ENCODE measurements around the gene TMEM259.
A peak's percentile ranks its signal among the peaks of the same experiment; 100 is the strongest.

DNA sequence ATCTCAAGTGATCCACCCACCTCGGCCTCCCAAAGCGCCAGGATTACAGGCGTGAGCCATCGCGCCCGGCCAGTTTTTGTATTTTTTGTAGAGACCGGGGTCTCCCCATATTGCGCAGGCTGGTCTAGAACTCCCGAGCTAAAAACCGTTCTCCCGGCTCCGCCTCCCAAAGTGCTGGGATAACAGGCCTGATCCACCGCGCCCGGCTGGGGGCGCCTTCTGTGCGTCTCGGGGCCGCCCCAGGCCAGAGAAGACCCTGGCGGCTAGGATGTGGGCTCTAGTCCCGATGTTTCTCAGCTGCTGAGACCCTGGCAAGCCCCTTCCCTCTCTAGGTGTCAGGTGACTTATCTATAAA, 49.6 kb upstream of the TMEM259 start:
- no peak for TF ChIP-seq POLR2A (IDR thresholded peaks at IDR 0.05; ENCODE audit: low read depth, low read length)
- TF ChIP-seq, protein P1, sequence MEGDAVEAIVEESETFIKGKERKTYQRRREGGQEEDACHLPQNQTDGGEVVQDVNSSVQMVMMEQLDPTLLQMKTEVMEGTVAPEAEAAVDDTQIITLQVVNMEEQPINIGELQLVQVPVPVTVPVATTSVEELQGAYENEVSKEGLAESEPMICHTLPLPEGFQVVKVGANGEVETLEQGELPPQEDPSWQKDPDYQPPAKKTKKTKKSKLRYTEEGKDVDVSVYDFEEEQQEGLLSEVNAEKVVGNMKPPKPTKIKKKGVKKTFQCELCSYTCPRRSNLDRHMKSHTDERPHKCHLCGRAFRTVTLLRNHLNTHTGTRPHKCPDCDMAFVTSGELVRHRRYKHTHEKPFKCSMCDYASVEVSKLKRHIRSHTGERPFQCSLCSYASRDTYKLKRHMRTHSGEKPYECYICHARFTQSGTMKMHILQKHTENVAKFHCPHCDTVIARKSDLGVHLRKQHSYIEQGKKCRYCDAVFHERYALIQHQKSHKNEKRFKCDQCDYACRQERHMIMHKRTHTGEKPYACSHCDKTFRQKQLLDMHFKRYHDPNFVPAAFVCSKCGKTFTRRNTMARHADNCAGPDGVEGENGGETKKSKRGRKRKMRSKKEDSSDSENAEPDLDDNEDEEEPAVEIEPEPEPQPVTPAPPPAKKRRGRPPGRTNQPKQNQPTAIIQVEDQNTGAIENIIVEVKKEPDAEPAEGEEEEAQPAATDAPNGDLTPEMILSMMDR (IDR thresholded peaks at IDR 0.05; ENCODE audit: extremely low read depth in 1 of 2, insufficient read depth in 1 of 2, low read depth in 1 of 2, low read length in 2 of 2), result peak in 1 of 2 donors; percentile 46
- no peak for TF ChIP-seq POLR2AphosphoS5 (IDR thresholded peaks at IDR 0.05; ENCODE audit: insufficient read depth, low read depth, low read length)
- no peak for TF ChIP-seq EZH2 (IDR thresholded peaks at IDR 0.05; ENCODE audit: borderline replicate concordance, low read depth, low read length, severe bottlenecking)
- TF ChIP-seq, protein P2, sequence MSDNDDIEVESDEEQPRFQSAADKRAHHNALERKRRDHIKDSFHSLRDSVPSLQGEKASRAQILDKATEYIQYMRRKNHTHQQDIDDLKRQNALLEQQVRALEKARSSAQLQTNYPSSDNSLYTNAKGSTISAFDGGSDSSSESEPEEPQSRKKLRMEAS (IDR thresholded peaks at IDR 0.05; ENCODE audit: insufficient read depth, insufficient read length), result no peak
- no peak for TF ChIP-seq JUN (IDR thresholded peaks at IDR 0.05; ENCODE audit: borderline replicate concordance, insufficient read depth, insufficient read length, low read depth)
